GM21723 (cell line): Measurements from ENCODE around the gene MNAT1.
A peak's percentile ranks its signal among the peaks of the same experiment; 100 is the strongest.
"Not testable (repeated sequence)": the region's sequence is repeated elsewhere in the genome, so short reads cannot be mapped to it uniquely, and the experiment has no call there.

ENCODE experiments used
- ATAC-seq: cut with Tn5 transposase; IDR thresholded peaks from one replicate; pipeline ENCODE4 v1.9.1; 2021; ENCODE audit warnings: mild to moderate bottlenecking, moderate library complexity; ENCODE audit not compliant: unreplicated experiment

The MNAT1 gene

GRCh38 chr14:60867503-60868172 is 133.1 kb downstream of the MNAT1 start:
- no peak for ATAC-seq

GRCh38 chr14:60878121-60878520 is 143.6 kb downstream of the MNAT1 start:
- ATAC-seq: no peak

- ATAC-seq: no peak
Observed at GRCh38 chr14:60878536-60878935, 144.0 kb downstream of the MNAT1 start.

- no peak for ATAC-seq
Observed at GRCh38 chr14:60882219-60882618, 147.7 kb downstream of the MNAT1 start.

- ATAC-seq: no peak
Observed at GRCh38 chr14:60884134-60884533, 149.6 kb downstream of the MNAT1 start.

GRCh38 chr14:60890636-60891035 is 156.1 kb downstream of the MNAT1 start:
- ATAC-seq: not testable (repeated sequence)

GRCh38 chr14:60893911-60894310 is 159.3 kb downstream of the MNAT1 start:
- ATAC-seq: no peak

- no peak for ATAC-seq
Observed at GRCh38 chr14:60904381-60904780, 169.8 kb downstream of the MNAT1 start.

- no peak for ATAC-seq
Observed at GRCh38 chr14:60905923-60906322, 171.4 kb downstream of the MNAT1 start.

GRCh38 chr14:60915781-60916180 is 181.2 kb downstream of the MNAT1 start:
- no peak for ATAC-seq

- no peak for ATAC-seq
Observed at GRCh38 chr14:60922050-60922449, 187.5 kb downstream of the MNAT1 start.

- no peak for ATAC-seq
Observed at GRCh38 chr14:60925286-60925685, 190.7 kb downstream of the MNAT1 start.

GRCh38 chr14:60926002-60926401 is 191.4 kb downstream of the MNAT1 start:
- ATAC-seq: peak; percentile 97

GRCh38 chr14:60931218-60931617 is 196.7 kb downstream of the MNAT1 start:
- ATAC-seq: no peak

GRCh38 chr14:60933920-60934655 is 199.5 kb downstream of the MNAT1 start:
- no peak for ATAC-seq

GRCh38 chr14:60935319-60935718 is 200.8 kb downstream of the MNAT1 start:
- no peak for ATAC-seq

- no peak for ATAC-seq
Observed at GRCh38 chr14:60943637-60944032, 209.1 kb downstream of the MNAT1 start.

GRCh38 chr14:60944204-60944603 is 209.6 kb downstream of the MNAT1 start:
- no peak for ATAC-seq

- ATAC-seq: no peak
Observed at GRCh38 chr14:60945984-60946383, 211.4 kb downstream of the MNAT1 start.

GRCh38 chr14:60946773-60947172 is 212.2 kb downstream of the MNAT1 start:
- ATAC-seq: no peak

GRCh38 chr14:60951776-60952435 is 217.3 kb downstream of the MNAT1 start:
- no peak for ATAC-seq

GRCh38 chr14:60956202-60956601 is 221.6 kb downstream of the MNAT1 start:
- no peak for ATAC-seq
